NCI-H2196 (cell line): ENCODE measurements around the gene ABCF2.
A peak's percentile ranks its signal among the peaks of the same experiment; 100 is the strongest.

Source experiments
- DNase-seq: peaks from one replicate; lab custom pipeline; 2025; ENCODE audit not compliant: unreplicated experiment; lab: John Stamatoyannopoulos, UW

The ABCF2 gene

GRCh38 chr7:151242159-151243044, 15.4 kb upstream of the ABCF2 start:
- DNase-seq: no peak

- no peak for DNase-seq
Measured at GRCh38 chr7:151241755-151242096, 14.7 kb upstream of the ABCF2 start.

GRCh38 chr7:151240942-151241754, 14.1 kb upstream of the ABCF2 start:
- no peak for DNase-seq

GRCh38 chr7:151240536-151240935, 13.5 kb upstream of the ABCF2 start:
- DNase-seq: no peak

- DNase-seq: no peak
Measured at GRCh38 chr7:151239837-151240459, 12.9 kb upstream of the ABCF2 start.

- DNase-seq: no peak
Measured at GRCh38 chr7:151238924-151239836, 12.2 kb upstream of the ABCF2 start.

GRCh38 chr7:151238190-151238810, 11.3 kb upstream of the ABCF2 start:
- no peak for DNase-seq

GRCh38 chr7:151237244-151238189, 10.5 kb upstream of the ABCF2 start:
- no peak for DNase-seq

GRCh38 chr7:151236406-151236805, 9.4 kb upstream of the ABCF2 start:
- no peak for DNase-seq

GRCh38 chr7:151235091-151235787, 8.2 kb upstream of the ABCF2 start:
- no peak for DNase-seq

GRCh38 chr7:151233804-151234203, 6.8 kb upstream of the ABCF2 start:
- no peak for DNase-seq

- no peak for DNase-seq
Measured at GRCh38 chr7:151232917-151233701, 6.1 kb upstream of the ABCF2 start.

GRCh38 chr7:151232091-151232916, 5.3 kb upstream of the ABCF2 start, which contains the start of gene CHPF2:
CHPF2 (plus strand) TSS chr7:151232483; CDS start chr7:151234012, 1,529 bp downstream.
- peak; percentile 72 for DNase-seq

- DNase-seq: no peak
Measured at GRCh38 chr7:151231080-151231479, 4.1 kb upstream of the ABCF2 start.

GRCh38 chr7:151229249-151229648, 2.2 kb upstream of the ABCF2 start:
- no peak for DNase-seq

- no peak for DNase-seq
Measured at GRCh38 chr7:151228024-151228866, 1.2 kb upstream of the ABCF2 start.
